Kidney (tissue), 14 donors: Measurements from ENCODE around the gene DISP3. TPM values are rescaled to one million over a fixed set of nuclear protein-coding genes. Genes with fewer than 3 reads are reported as not detected.

Experiments used
- DNase-seq, 5 donors: peaks; one replicate each; pipeline ENCODE4 v3.0.0-alpha.2; 2013 to 2020
- FAIRE-seq: peaks from 2 replicates; lab custom pipeline; 2012; peaks lifted over from hg19 to GRCh38; lab: Jason Lieb, UNC
- H3K27ac ChIP-seq, 2 donors: one replicate each; pipeline ENCODE4 v1.7.0; 2013; ENCODE audit warnings: low read depth in 2 of 2, low read length in 2 of 2, inconsistent platforms in 1 of 2
- H3K27me3 ChIP-seq: one replicate; pipeline ENCODE4 v1.7.1; 2013; ENCODE audit warnings: low read length, inconsistent platforms; ENCODE audit not compliant: control insufficient read depth, insufficient read depth
- H3K36me3 ChIP-seq, 3 donors: one replicate each; pipeline versions ENCODE4 v1.7.0 to v1.7.1; 2013; ENCODE audit warnings: low read length in 3 of 3, control low read depth in 1 of 3, inconsistent platforms in 1 of 3; ENCODE audit not compliant: insufficient read depth in 3 of 3, control insufficient read depth in 2 of 3
- H3K4me1 ChIP-seq, 3 donors: one replicate each; pipeline versions ENCODE4 v1.7.0 to v1.7.1; 2013; ENCODE audit warnings: low read length in 3 of 3, inconsistent platforms in 1 of 3, low read depth in 1 of 3; ENCODE audit not compliant: control insufficient read depth in 2 of 3, insufficient read depth in 2 of 3
- H3K4me3 ChIP-seq, 3 donors: one replicate each; pipeline versions ENCODE4 v1.7.0 to v1.8.1; 2013; ENCODE audit warnings: low read length in 3 of 3, control low read depth in 1 of 3, inconsistent platforms in 1 of 3
- H3K9ac ChIP-seq, 3 donors: one replicate each; pipeline versions ENCODE4 v1.7.0 to v1.7.1; 2013; ENCODE audit warnings: low read length in 3 of 3, control low read depth in 1 of 3, inconsistent platforms in 1 of 3
- H3K9me3 ChIP-seq, 3 donors: one replicate each; pipeline versions ENCODE4 v1.7.0 to v1.7.1; 2013; ENCODE audit warnings: low read length in 3 of 3, control low read depth in 1 of 3, inconsistent platforms in 1 of 3; ENCODE audit not compliant: control insufficient read depth in 2 of 3, insufficient read depth in 1 of 3
- CTCF ChIP-seq: IDR thresholded peaks from 3 replicates; pipeline ENCODE4 v1.5.1; 2012; ENCODE audit warnings: mild to moderate bottlenecking, moderate library complexity, borderline replicate concordance; ENCODE audit not compliant: insufficient read depth; ENCODE audit errors: extremely low read depth
- intact Hi-C: fragments of 100-400 bp; cut with DNase I; formaldehyde crosslinking; loops from one replicate; pipeline ENCODE4 v1.11.1; 2022
- polyA plus RNA-seq: library from polyadenylated mRNA; stranded (reverse); fragments of 350-450 nt; fragmentation: Illumina TruSeq; extraction: RNeasy Lipid Tissue Mini Kit (QIAGEN cat#74804); gene quantifications from one replicate; pipeline ENCODE4 v1.2.3, GENCODE V29; 2014; ENCODE audit warnings: low read depth, low replicate concordance; ENCODE audit not compliant: insufficient read depth
- total RNA-seq: library from RNA; stranded (reverse); fragmentation: NEBNext Ultra II Directional; extraction: Animal tissue kit (Norgen Biotek cat#: 25700); gene quantifications from one replicate; pipeline ENCODE4 v1.2.1, GENCODE V29; 2021
- donor health status: control.
- donor health status: control.
- donor health status: control.
- donor health status: control.
- donor health status: control.
- donor health status: DM: yes; HTN: yes; CAD: no.
- donor health status: Normal renal cell carcinoma (clear cell type).

The DISP3 gene
- total and polyA plus RNA-seq, 2 donors from 2014 or later = 0.19 TPM; not detected in 1

- no peak for TF ChIP-seq CTCF
- Histone ChIP-seq H3K4me3 (no peak overlapping the region), H3K4me1 (no peaks in the 10 kb centered on the region), H3K9ac (no peak overlapping the region), H3K36me3 (no peaks in the 10 kb centered on the region), H3K27ac (no peak overlapping the region), H3K27me3 (no peaks in the 10 kb centered on the region), H3K9me3 (peaks cover 0 to 23% (median 3%) of the 10 kb centered on the region in 3 donors)
- intact Hi-C loops = no loop called here
- no peak for FAIRE-seq
- no peak for DNase-seq
Measured at GRCh38 chr1:11504599-11504998, 25.6 kb downstream of the DISP3 start.

GRCh38 chr1:11505591-11506538 is 26.9 kb downstream of the DISP3 start:
- no peaks in the 10 kb centered on the region for H3K36me3 ChIP-seq
- no peak for DNase-seq
- TF ChIP-seq CTCF = no peak
- no peak overlapping the region for H3K9ac ChIP-seq
- intact Hi-C loops = no loop called here
- no peak overlapping the region for H3K4me3 ChIP-seq
- no peaks in the 10 kb centered on the region for H3K4me1 ChIP-seq
- no peaks in the 10 kb centered on the region for H3K27me3 ChIP-seq
- H3K9me3 ChIP-seq = peaks cover 0 to 23% (median 3%) of the 10 kb centered on the region in 3 donors
- no peak for FAIRE-seq
- no peak overlapping the region for H3K27ac ChIP-seq

GRCh38 chr1:11507309-11507708 is 28.4 kb downstream of the DISP3 start:
- no peak overlapping the region for H3K27ac ChIP-seq
- FAIRE-seq (no peak), DNase-seq (no peak)
- H3K27me3 ChIP-seq = no peaks in the 10 kb centered on the region
- no peak for TF ChIP-seq CTCF
- H3K9me3 ChIP-seq = peaks cover 0 to 23% (median 3%) of the 10 kb centered on the region in 3 donors
- H3K4me3 ChIP-seq = no peak overlapping the region
- intact Hi-C loops = no loop called here
- H3K36me3 ChIP-seq = no peaks in the 10 kb centered on the region
- H3K4me1 ChIP-seq = no peaks in the 10 kb centered on the region
- no peak overlapping the region for H3K9ac ChIP-seq
